C4-2B (cell line): ENCODE measurements around the gene FOLR1.

Experiments used
- ZFX ChIP-seq: fragments of 450-650 bp; IDR thresholded peaks from 2 replicates; pipeline ENCODE4 v1.6.1; 2017
- TF ChIP-seq, protein P1 (sequence below): fragments of 450-650 bp; conservative IDR thresholded peaks from 2 replicates; pipeline ENCODE4 v1.5.1; 2017; ENCODE audit warnings: mild to moderate bottlenecking

DNA sequence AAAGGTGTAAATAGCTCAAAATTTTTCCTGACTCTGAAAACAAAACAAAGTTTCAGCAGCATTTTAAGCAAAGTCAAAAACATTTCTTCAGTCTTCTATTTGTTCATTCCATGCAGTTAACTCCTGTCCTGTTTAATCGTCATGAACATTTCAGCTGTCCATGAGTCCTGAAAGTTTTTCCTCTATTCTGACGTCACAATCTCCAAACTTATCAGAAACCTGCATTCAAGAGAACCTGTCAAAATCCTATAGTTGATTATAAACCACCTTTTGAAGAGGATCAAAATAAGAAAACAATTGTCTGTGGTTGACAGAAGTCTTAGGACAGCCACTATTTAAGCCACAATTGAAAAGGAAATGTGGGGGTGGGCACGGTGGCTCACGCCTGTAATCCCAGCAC is 41.1 kb upstream of the FOLR1 start:
- TF ChIP-seq, protein P1, sequence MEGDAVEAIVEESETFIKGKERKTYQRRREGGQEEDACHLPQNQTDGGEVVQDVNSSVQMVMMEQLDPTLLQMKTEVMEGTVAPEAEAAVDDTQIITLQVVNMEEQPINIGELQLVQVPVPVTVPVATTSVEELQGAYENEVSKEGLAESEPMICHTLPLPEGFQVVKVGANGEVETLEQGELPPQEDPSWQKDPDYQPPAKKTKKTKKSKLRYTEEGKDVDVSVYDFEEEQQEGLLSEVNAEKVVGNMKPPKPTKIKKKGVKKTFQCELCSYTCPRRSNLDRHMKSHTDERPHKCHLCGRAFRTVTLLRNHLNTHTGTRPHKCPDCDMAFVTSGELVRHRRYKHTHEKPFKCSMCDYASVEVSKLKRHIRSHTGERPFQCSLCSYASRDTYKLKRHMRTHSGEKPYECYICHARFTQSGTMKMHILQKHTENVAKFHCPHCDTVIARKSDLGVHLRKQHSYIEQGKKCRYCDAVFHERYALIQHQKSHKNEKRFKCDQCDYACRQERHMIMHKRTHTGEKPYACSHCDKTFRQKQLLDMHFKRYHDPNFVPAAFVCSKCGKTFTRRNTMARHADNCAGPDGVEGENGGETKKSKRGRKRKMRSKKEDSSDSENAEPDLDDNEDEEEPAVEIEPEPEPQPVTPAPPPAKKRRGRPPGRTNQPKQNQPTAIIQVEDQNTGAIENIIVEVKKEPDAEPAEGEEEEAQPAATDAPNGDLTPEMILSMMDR: no peak
- TF ChIP-seq ZFX: no peak
